Pericardium fibroblast (primary cell): Measurements from ENCODE around the gene ABHD14A. TPM values are rescaled to one million over a fixed set of nuclear protein-coding genes. Genes with fewer than 3 reads are reported as not detected.

Experiments
- total RNA-seq: library from RNA; depleted of rRNA; stranded (reverse); fragments of >200 nt; gene quantifications from 2 replicates; pipeline ENCODE4 v1.2.3, GENCODE V29; 2015

Gene ABHD14A
- total RNA-seq, result 30.2 and 43.5 TPM in 2 replicates

GRCh38 chr3:51974963-51975851 lies at the start of gene ABHD14A:
Gene ABHD14A (plus strand): TSS chr3:51975064. CDS start chr3:51975136, 72 bp downstream.

GRCh38 chr3:51941798-51942602 lies 32.9 kb upstream of the ABHD14A start, which contains the start of the genes PARP3 and RRP9:
Gene PARP3 (plus strand): TSS chr3:51942363. CDS start chr3:51943356, 993 bp downstream.
Gene RRP9 (minus strand): TSS chr3:51941904. CDS start chr3:51941867, 37 bp downstream.

GRCh38 chr3:51955175-51955892 lies 19.5 kb upstream of the ABHD14A start, which contains the start of gene GPR62:
Gene GPR62 (plus strand): TSS chr3:51955381. CDS start chr3:51955653, 272 bp downstream.

GRCh38 chr3:51967384-51968169 lies 7.3 kb upstream of the ABHD14A start, which contains the start of gene PCBP4:
Gene PCBP4 (minus strand): TSS chr3:51967454. CDS start chr3:51961240, 6,214 bp downstream.

GRCh38 chr3:51982838-51983577 lies 8.1 kb downstream of the ABHD14A start, which contains the start of gene ACY1:
Gene ACY1 (plus strand): TSS chr3:51983535. CDS start chr3:51984065, 530 bp downstream.

GRCh38 chr3:51995346-51996163 lies 20.7 kb downstream of the ABHD14A start, which contains the start of gene RPL29:
Gene RPL29 (minus strand): TSS chr3:51995895. CDS start chr3:51995461, 434 bp downstream.

Other genes starting within 250 kb of the ABHD14A start
- gene IQCF6, start 195.8 kb upstream of the ABHD14A start, total RNA-seq, result not detected in 2 replicates
- gene IQCF2, start 113.4 kb upstream of the ABHD14A start, total RNA-seq, result not detected in 2 replicates
- gene IQCF5, start 99.5 kb upstream of the ABHD14A start, total RNA-seq, result not detected in 2 replicates
- not detected in 2 replicates for gene IQCF1, start 71.7 kb upstream of the ABHD14A start, total RNA-seq
- gene RRP9, start 33.2 kb upstream of the ABHD14A start, total RNA-seq, result 21.3 and 24.4 TPM in 2 replicates
- 13.4 and 14.6 TPM in 2 replicates for gene PARP3, start 32.7 kb upstream of the ABHD14A start, total RNA-seq
- gene GPR62, start 19.7 kb upstream of the ABHD14A start, total RNA-seq, result 0.17 TPM in 1 of 2 replicates, not detected in the other
- gene PCBP4, start 7.6 kb upstream of the ABHD14A start, total RNA-seq, result 30.9 and 36.5 TPM in 2 replicates
- gene ABHD14B, start 1.0 kb upstream of the ABHD14A start, total RNA-seq, result 52.4 and 73.8 TPM in 2 replicates
- gene ACY1, start 8.5 kb downstream of the ABHD14A start, total RNA-seq, result 45.4 and 56.4 TPM in 2 replicates
- gene RPL29, start 20.8 kb downstream of the ABHD14A start, total RNA-seq, result 2,355 and 3,402 TPM in 2 replicates
- gene DUSP7, start 81.5 kb downstream of the ABHD14A start, total RNA-seq, result 7.3 and 10.6 TPM in 2 replicates
- gene POC1A, start 179.4 kb downstream of the ABHD14A start, total RNA-seq, result 1.2 and 2.2 TPM in 2 replicates
- 24.8 and 26.4 TPM in 2 replicates for gene ALAS1, start 223.1 kb downstream of the ABHD14A start, total RNA-seq